ENCODE results near the gene RUBCNL.
"Not testable (repeated sequence)": the region's sequence is repeated elsewhere in the genome, so short reads cannot be mapped to it uniquely, and the experiment has no call there.

The RUBCNL gene, protein sequence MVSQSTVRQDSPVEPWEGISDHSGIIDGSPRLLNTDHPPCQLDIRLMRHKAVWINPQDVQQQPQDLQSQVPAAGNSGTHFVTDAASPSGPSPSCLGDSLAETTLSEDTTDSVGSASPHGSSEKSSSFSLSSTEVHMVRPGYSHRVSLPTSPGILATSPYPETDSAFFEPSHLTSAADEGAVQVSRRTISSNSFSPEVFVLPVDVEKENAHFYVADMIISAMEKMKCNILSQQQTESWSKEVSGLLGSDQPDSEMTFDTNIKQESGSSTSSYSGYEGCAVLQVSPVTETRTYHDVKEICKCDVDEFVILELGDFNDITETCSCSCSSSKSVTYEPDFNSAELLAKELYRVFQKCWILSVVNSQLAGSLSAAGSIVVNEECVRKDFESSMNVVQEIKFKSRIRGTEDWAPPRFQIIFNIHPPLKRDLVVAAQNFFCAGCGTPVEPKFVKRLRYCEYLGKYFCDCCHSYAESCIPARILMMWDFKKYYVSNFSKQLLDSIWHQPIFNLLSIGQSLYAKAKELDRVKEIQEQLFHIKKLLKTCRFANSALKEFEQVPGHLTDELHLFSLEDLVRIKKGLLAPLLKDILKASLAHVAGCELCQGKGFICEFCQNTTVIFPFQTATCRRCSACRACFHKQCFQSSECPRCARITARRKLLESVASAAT

DNA sequence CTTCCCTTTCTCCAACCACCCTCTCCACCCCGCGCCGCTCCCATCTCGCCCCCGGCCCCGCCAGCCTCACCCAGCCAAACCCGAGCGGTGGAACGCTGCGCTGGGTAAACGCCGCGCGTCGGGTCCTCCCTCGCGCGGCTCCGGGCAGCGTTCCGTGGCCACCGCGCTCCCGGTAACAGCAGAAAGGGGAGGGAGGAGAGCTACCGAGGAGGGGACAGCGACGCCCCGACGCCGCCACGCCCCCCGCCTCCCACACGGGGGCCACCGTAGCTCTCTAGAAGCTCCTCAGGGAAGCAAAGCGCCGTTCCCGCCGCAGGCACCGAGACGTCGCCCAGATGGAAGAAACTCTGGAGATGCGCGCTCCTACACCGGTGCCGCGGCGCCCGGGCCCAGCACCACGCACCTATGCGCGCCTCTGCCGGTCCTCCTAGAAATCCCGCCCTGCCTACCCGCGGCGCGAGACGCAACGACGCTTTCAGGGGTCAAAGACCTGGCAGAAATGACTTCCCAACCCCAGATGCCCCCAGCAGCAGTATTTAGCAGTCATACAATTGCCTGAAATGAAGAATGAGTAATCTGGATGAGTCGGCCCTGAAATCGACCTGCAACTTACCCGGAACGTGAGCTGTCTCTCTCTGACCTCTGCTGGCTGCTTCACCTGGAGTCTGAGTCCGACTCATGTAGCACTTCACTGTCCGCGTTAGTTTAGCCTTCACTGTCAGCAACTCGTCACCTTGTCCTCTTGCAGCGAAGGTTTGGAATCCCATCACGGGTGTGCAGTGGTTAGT is at the start of gene RUBCNL:
TSS of gene RUBCNL (minus strand) at position 189 of the 788 bp plus-strand sequence. CDS start 14,777 bp downstream, outside the sequence.
- no peak within 1 kb of the TSS for H3K27ac ChIP-seq (ENCODE audit: low read depth, low read length)
- H3K9ac ChIP-seq (ENCODE audit: low read depth, low read length): no peak within 1 kb of the TSS
- peaks cover 24% of the 10 kb centered on the region for H3K4me1 ChIP-seq (ENCODE audit: control insufficient read depth, insufficient read depth, low read length)
- H3K9me3 ChIP-seq (ENCODE audit: control insufficient read depth, insufficient read depth, low read length): no peaks in the 10 kb centered on the region
- no peaks in the 10 kb centered on the region for H3K36me3 ChIP-seq (ENCODE audit: control insufficient read depth, insufficient read depth, low read length)
- H3K4me3 ChIP-seq (ENCODE audit: low read depth, low read length): peak within 1 kb of the TSS; percentile 83
- H3K27me3 ChIP-seq (ENCODE audit: control insufficient read depth, insufficient read depth, low read length): peaks cover 51% of the 10 kb centered on the region

DNA sequence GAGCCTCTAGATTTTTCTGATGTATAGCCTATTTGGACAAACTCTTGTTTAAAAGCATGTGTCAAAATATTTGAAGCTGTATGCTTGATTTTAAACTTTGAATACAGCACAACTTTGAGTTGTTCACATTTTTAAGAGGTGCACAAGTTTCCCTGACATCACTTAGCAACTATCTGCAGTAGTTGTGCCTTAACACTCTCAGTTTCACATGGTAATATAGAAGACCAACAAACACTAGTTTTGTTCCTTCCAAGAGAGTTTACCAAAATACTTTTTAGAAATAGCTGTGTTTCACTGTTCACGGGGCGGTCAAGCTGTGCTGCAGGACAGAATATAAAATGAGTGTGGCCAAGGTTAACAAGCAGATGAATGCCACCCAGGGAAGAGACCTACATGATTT is 42.5 kb upstream of the RUBCNL start:
- not testable (repeated sequence) for H3K4me1 ChIP-seq (ENCODE audit: control insufficient read depth, insufficient read depth, low read length); H3K27ac ChIP-seq (ENCODE audit: low read depth, low read length); H3K27me3 ChIP-seq (ENCODE audit: control insufficient read depth, insufficient read depth, low read length); H3K36me3 ChIP-seq (ENCODE audit: control insufficient read depth, insufficient read depth, low read length); H3K9me3 ChIP-seq (ENCODE audit: control insufficient read depth, insufficient read depth, low read length); H3K4me3 ChIP-seq (ENCODE audit: low read depth, low read length); H3K9ac ChIP-seq (ENCODE audit: low read depth, low read length)

DNA sequence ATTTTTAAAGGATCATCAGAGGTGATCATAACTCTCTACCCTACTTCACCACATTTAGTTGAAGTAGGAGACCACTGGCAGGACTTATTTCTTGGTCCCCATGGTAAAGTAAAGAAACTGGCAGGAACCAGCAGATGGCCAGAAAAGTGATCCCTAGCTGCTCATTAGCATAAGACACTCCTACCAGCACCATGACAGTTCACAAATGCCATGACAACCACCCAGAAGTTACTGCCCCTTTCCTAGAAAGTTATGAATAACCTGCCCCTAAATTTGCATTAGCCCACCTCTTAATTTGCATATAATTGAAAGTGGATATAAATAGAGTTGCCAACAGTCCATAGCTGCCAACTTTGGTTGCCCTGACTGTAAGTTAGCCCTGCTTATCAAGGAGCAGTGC is 18.4 kb upstream of the RUBCNL start:
- no peak overlapping the region for H3K9ac ChIP-seq (ENCODE audit: low read depth, low read length)
- peaks cover 5% of the 10 kb centered on the region; the same call in 1 of the 2 replicates for H3K9me3 ChIP-seq (ENCODE audit: control insufficient read depth, insufficient read depth, low read length)
- no peak overlapping the region for H3K27ac ChIP-seq (ENCODE audit: low read depth, low read length)
- no peak overlapping the region for H3K4me3 ChIP-seq (ENCODE audit: low read depth, low read length)
- no peaks in the 10 kb centered on the region for H3K36me3 ChIP-seq (ENCODE audit: control insufficient read depth, insufficient read depth, low read length)
- H3K27me3 ChIP-seq (ENCODE audit: control insufficient read depth, insufficient read depth, low read length): no peaks in the 10 kb centered on the region
- no peaks in the 10 kb centered on the region for H3K4me1 ChIP-seq (ENCODE audit: control insufficient read depth, insufficient read depth, low read length)

DNA sequence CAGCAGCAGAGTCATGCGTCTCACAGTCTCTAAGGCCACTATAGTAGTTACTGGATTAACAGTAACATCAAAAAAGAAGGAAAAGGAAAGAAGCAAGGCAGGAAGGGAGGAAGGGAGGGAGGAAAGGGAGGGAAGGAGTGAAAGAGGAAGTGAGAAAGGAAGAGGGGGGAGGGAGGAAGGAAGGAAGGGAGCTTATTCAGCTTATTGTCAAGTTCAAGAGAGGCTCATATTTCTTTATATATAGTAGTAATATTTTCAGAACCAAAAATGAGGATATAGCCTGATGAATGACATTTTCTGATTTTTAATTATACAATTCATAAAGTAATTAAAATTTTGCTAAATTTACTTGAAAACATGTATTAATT is 17.7 kb upstream of the RUBCNL start:
- Histone ChIP-seq H3K4me1 (ENCODE audit: control insufficient read depth, insufficient read depth, low read length) (no peaks in the 10 kb centered on the region), H3K9ac (ENCODE audit: low read depth, low read length) (no peak overlapping the region), H3K9me3 (ENCODE audit: control insufficient read depth, insufficient read depth, low read length) (peaks cover 5% of the 10 kb centered on the region; the same call in 1 of the 2 replicates), H3K4me3 (ENCODE audit: low read depth, low read length) (no peak overlapping the region), H3K36me3 (ENCODE audit: control insufficient read depth, insufficient read depth, low read length) (no peaks in the 10 kb centered on the region), H3K27ac (ENCODE audit: low read depth, low read length) (no peak overlapping the region), H3K27me3 (ENCODE audit: control insufficient read depth, insufficient read depth, low read length) (no peaks in the 10 kb centered on the region)

DNA sequence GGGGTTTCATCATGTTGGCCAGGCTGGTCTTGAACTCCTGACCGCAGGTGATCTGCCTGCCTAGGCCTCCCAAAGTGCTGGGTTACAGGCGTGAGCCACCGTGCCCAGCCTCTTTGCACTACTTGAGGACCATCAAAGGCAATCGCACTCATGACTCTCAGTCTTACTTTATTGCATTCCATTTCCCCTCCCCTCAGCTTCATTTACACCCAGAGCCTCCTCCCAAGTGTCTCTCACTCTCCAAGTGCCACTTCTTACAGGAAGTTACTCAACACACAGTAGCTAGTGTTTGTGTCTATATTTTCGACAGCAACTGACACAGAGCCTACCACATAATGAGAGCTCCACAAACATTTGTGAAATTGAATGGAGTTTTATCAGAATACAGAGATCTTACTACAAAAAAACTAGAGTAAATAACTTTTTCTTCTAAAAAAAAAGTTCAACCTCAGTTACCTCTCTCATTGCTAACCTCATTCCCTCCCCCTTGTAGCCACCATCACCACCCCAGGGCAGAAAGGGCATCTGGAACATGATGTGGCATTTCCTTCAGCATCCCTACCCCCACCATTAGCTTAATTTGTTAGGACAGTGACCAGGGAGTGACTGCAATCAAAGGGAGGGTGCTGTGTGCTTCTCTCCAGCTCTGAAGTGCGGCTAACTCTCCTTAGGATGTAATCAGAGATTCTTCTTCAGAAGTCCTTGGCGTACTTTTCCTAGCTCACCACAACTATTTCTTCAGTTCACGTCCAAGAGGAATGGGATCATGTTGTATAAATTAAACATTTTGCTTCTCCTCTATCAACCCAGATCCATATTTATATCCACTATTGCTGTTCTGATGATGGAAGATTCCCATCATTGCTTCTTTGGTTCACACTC is 17.0 kb upstream of the RUBCNL start:
- H3K9ac ChIP-seq (ENCODE audit: low read depth, low read length): no peak overlapping the region
- H3K27me3 ChIP-seq (ENCODE audit: control insufficient read depth, insufficient read depth, low read length): no peaks in the 10 kb centered on the region
- no peaks in the 10 kb centered on the region for H3K36me3 ChIP-seq (ENCODE audit: control insufficient read depth, insufficient read depth, low read length)
- H3K4me3 ChIP-seq (ENCODE audit: low read depth, low read length): no peak overlapping the region
- peaks cover 5% of the 10 kb centered on the region; the same call in 1 of the 2 replicates for H3K9me3 ChIP-seq (ENCODE audit: control insufficient read depth, insufficient read depth, low read length)
- H3K27ac ChIP-seq (ENCODE audit: low read depth, low read length): no peak overlapping the region
- H3K4me1 ChIP-seq (ENCODE audit: control insufficient read depth, insufficient read depth, low read length): no peaks in the 10 kb centered on the region

DNA sequence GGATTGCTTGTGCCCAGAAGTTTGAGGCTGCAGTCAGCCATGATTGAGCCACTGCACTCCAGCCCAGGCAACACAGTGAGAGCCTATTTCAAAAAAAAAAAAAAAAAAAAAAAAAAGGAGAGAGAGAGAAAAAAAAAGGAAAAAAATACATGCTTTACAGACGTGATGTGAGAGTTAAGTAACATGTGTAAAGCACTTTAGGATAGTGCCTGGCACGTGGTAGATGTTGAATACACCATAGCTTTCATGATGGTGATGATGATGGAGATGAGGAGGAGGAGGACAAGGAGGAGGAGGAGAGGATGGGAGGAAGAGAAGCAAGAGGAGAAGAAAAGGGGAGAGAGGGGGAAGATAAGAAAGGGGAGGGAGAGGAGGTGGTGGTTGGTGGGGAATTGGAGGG is 15.1 kb upstream of the RUBCNL start:
- no peak overlapping the region for H3K9ac ChIP-seq (ENCODE audit: low read depth, low read length)
- no peak overlapping the region for H3K4me3 ChIP-seq (ENCODE audit: low read depth, low read length)
- no peaks in the 10 kb centered on the region for H3K36me3 ChIP-seq (ENCODE audit: control insufficient read depth, insufficient read depth, low read length)
- H3K27ac ChIP-seq (ENCODE audit: low read depth, low read length): no peak overlapping the region
- H3K4me1 ChIP-seq (ENCODE audit: control insufficient read depth, insufficient read depth, low read length): no peaks in the 10 kb centered on the region
- no peaks in the 10 kb centered on the region for H3K27me3 ChIP-seq (ENCODE audit: control insufficient read depth, insufficient read depth, low read length)
- peaks cover 5% of the 10 kb centered on the region; the same call in 1 of the 2 replicates for H3K9me3 ChIP-seq (ENCODE audit: control insufficient read depth, insufficient read depth, low read length)

DNA sequence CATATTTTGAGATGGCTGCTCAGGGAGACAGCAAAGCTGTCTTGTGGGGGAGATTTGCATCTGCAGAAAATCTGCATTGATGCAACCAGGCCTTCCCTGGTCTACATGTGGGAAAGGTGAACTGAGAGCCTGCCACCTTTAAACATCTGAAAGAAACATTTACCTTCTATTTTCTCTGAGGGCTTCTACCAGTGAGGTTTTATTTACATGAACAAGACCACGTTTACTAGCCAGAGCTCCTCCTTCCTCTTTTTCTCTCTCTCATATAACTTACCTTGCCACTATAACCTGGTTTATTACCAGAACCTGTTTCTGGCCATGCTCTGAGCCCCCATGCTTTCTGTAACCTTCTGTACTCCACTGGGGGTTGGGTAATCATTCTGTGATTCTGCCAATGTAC is 14.4 kb upstream of the RUBCNL start:
- H3K4me1 ChIP-seq (ENCODE audit: control insufficient read depth, insufficient read depth, low read length): no peaks in the 10 kb centered on the region
- no peak overlapping the region for H3K4me3 ChIP-seq (ENCODE audit: low read depth, low read length)

DNA sequence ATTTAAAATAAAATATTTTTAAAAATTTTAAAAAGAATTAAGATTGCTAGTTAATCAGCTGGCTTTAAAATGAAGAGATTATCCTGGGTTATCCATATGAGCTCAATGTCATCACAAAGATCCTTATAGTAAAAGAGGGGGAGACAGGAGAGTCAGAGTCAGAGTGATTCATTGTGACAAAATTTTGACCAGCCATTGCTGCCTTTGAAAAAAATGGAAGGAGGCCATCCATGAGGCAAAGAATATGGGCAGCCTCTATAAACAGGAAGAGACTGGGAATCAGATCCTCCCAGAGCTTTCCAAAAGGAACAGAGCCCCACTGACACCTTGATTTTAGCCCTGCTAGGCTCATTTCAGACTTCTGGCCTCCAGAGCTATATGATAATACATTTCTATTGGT is 9.3 kb upstream of the RUBCNL start:
- Histone ChIP-seq H3K4me3 (ENCODE audit: low read depth, low read length) (no peak overlapping the region), H3K9ac (ENCODE audit: low read depth, low read length) (no peak overlapping the region), H3K36me3 (ENCODE audit: control insufficient read depth, insufficient read depth, low read length) (no peaks in the 10 kb centered on the region), H3K27ac (ENCODE audit: low read depth, low read length) (no peak overlapping the region), H3K4me1 (ENCODE audit: control insufficient read depth, insufficient read depth, low read length) (no peaks in the 10 kb centered on the region), H3K27me3 (ENCODE audit: control insufficient read depth, insufficient read depth, low read length) (no peaks in the 10 kb centered on the region), H3K9me3 (ENCODE audit: control insufficient read depth, insufficient read depth, low read length) (no peaks in the 10 kb centered on the region)

More for the DNA sequence above, 14.4 kb upstream of the RUBCNL start:
- no peaks in the 10 kb centered on the region for H3K27me3 ChIP-seq (ENCODE audit: control insufficient read depth, insufficient read depth, low read length)
- no peak overlapping the region for H3K9ac ChIP-seq (ENCODE audit: low read depth, low read length)
- H3K36me3 ChIP-seq (ENCODE audit: control insufficient read depth, insufficient read depth, low read length): no peaks in the 10 kb centered on the region
- peaks cover 5% of the 10 kb centered on the region; the same call in 1 of the 2 replicates for H3K9me3 ChIP-seq (ENCODE audit: control insufficient read depth, insufficient read depth, low read length)
- H3K27ac ChIP-seq (ENCODE audit: low read depth, low read length): no peak overlapping the region

DNA sequence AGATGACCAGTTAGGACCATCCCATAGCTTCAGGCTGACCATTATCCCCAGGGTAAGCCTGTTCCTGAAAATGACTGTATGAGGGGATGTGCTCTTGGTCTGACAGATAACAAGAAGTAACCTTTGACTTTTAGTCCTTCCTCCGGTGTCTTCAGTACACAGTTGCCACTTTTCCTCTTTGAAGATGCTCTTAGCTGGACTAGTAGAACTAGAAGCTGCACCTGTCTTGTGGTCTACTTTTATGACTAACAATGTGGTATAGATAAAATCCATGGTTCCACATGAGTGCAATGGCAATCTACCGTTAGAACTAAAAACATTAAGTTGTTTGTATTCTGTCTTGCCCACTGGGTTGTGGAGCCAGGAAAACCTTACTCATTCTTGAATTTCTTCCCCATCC is 5.9 kb upstream of the RUBCNL start:
- H3K9me3 ChIP-seq (ENCODE audit: control insufficient read depth, insufficient read depth, low read length): no peaks in the 10 kb centered on the region
- H3K27ac ChIP-seq (ENCODE audit: low read depth, low read length): no peak overlapping the region

More for the DNA sequence above, 5.9 kb upstream of the RUBCNL start:
- Histone ChIP-seq H3K36me3 (ENCODE audit: control insufficient read depth, insufficient read depth, low read length) (no peaks in the 10 kb centered on the region), H3K4me3 (ENCODE audit: low read depth, low read length) (no peak overlapping the region), H3K4me1 (ENCODE audit: control insufficient read depth, insufficient read depth, low read length) (peaks cover 17% of the 10 kb centered on the region), H3K27me3 (ENCODE audit: control insufficient read depth, insufficient read depth, low read length) (peaks cover 15% of the 10 kb centered on the region), H3K9ac (ENCODE audit: low read depth, low read length) (no peak overlapping the region)
